Smooth muscle cell of the brain vasculature (primary cell): ENCODE results near the gene POLR2J2.
"Not testable (repeated sequence)": the region's sequence is repeated elsewhere in the genome, so short reads cannot be mapped to it uniquely, and the experiment has no call there.

Experiments used
- DNase-seq: peaks from one replicate; pipeline ENCODE4 v3.0.0-alpha.2; 2012; ENCODE audit warnings: low read depth, low spot score

Gene POLR2J2

DNA sequence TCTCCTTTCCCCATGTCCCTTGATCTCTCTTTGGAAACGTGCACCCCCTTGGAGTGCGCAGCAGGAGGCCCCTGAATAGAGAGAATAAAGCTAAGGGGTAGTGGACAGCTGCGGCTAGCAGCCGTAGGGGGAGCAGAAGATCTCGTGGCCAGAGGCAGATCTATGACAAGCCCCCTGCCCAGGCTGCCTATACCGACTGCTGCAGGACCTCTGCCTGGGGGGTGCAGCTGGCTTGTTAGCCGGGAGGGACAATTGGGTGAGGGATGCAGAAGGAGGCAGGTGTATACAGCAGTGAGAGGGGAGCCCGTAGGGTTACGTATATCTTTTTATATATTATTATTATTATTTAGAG, 469 bp upstream of the POLR2J2 start:
- DNase-seq, result not testable (repeated sequence)

DNA sequence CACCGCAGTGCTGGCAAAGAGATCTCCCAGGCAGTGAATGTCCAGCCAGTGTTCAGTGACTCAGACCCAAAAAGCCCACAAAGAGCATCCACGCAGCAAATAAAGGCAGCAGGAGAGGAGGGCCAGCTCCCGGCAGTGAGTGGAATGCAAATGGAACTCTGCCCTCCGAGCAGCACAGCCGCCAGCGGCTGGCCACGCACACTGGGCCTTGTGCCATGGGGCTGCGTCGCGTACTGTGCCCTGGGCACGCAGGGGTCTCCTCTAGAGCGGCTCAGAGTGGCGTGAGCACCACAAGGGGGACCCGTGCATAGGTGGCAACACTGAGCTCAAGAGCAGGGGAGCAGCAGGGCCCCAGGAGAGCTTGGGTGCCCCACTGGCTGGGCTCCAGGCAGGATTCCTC, 3.9 kb downstream of the POLR2J2 start:
- DNase-seq, result not testable (repeated sequence)

DNA sequence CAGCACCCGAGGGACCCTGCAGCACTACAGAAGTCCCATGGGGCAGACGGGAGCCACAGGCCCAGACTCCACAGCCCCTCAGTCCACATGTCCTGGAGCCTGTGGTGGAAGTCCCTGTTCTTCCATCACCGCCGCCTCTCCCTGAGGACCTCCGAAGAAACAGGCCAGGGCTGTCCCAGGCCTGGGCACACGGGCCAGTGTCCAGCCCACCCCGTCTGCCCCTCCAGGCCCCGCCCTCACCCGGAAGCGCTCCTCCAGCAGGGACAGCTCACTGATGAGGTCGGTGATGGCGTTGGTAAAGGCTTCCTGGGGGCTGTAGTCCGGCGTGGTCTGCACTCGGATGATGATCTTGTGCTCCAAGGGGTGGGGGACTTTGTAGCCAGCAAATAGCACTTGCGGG, 4.6 kb downstream of the POLR2J2 start:
- DNase-seq, result not testable (repeated sequence)

DNA sequence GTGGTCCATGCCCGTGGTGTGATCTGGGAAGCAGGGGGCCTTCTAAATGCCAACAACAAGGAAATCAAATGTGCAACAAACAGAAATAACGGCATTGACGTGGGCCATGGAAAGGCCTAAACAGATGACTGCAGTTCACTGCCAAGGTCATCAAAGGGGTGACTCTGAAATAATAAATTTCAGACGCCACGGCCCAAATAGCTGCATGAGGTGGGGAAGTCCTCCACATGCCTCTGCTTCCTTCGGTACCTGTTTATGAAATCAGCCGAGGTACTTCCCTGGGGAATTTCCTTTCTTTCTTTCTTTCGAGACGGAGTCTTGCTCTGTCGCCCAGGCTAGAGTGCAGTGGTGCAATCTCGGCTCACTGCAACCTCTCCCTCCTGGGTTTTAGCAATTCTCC, 6.7 kb downstream of the POLR2J2 start:
- DNase-seq, result not testable (repeated sequence)

DNA sequence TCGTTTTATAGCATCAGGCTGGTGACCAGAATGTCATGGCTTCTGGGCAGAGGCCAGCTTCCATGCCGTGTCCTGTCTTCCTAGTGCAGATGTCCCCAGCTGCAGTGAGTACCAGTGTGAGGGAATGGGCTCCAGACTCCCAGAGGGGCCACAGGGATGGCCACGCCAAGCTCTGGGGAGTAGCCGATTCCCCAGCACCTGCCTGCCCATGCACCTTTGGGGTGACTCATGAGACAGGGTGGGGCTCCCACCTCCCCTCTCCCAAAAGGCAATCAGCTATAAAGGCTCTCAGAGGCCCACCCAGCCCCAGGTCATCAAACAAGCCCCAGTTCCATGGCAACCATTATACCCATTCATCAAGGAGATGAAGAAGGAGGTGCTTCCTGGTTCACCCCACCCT, 21.5 kb downstream of the POLR2J2 start, which contains the start of gene SPDYE2B:
TSS of gene SPDYE2B (plus strand) at position 396 of the 400 bp plus-strand sequence. CDS start 2,030 bp downstream, outside the sequence.
- not testable (repeated sequence) for DNase-seq

DNA sequence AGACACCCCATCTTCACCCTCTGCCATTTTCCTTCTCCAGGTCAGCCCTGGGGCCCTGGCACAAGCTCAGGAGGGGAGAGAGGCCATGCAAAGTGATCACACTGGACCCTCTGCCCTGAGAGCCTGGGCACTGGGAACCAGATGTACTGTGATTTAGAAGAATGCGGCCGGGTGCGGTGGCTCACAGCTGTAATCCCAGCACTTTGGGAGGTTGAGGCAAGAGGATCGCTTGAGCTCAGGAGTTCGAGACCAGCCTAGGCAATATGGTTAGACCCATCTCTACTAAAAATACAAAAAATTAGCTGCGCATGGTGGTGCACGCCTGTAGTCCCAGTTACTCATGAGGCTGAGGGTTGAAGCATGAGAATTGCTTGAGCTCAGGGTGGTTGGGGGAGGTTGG, 23.6 kb downstream of the POLR2J2 start:
- not testable (repeated sequence) for DNase-seq

DNA sequence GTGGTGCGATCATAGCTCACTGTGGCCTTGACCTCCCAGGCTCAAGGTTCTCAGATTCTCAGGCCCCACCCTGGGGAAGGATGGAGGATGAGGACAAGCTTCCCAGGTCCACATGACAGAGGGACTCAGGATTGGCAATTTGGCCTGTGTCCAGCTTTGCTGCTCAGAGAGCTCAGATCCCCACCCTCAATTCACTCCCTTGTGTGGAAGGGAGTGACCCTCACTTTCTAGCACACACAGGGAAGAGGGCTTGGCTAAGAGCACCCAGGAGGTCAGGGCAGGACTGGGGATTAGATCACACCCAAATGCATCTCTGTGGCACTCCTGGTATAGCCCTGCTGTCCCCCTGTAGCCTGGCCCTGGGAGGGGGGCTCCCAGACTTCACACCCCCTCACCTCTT, 28.1 kb downstream of the POLR2J2 start:
- not testable (repeated sequence) for DNase-seq

DNA sequence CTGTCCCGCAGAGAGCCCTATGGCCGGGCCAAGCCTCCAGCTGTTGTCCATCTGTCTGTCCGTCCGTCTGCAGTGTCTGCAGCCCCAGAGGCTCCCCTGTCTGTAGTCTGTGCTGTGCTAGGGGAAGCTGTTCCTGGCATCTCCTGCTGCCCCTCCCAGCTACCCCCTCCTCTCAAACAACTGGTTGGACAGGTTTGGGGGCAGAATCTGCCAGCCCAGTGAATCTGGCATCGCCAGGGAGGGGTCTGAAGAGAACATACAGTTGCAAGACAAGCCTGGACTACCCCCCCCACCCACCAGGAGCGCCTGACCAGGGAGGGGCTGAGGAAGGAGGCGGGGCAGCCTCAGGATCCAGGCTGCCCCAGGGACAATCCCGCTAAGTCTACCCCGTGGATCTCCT, 28.8 kb downstream of the POLR2J2 start, which contains the start of gene UPK3BL1:
TSS of gene UPK3BL1 (minus strand) at position 101 of the 400 bp plus-strand sequence. CDS start at position 51, 50 bp downstream.
- not testable (repeated sequence) for DNase-seq

DNA sequence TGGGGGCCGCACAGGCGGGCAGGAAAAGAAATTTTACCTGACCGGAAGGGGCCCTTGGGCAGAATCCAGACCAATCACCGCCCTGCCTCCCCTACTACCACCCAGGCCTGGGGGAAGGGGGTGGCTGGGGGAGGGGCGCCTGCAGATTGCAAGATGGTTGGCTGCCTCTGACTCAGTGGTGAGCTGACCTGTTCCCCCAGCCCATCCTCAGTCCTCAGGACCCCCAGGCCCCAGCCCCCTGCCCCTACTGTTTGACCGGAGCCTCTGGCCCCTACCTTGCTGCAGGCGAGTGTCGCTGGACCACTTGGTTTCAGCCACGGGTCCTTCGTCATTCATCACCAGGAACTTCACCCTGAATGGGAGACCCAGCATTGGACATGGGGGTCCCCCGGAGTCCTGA, 32.6 kb downstream of the POLR2J2 start:
- not testable (repeated sequence) for DNase-seq

DNA sequence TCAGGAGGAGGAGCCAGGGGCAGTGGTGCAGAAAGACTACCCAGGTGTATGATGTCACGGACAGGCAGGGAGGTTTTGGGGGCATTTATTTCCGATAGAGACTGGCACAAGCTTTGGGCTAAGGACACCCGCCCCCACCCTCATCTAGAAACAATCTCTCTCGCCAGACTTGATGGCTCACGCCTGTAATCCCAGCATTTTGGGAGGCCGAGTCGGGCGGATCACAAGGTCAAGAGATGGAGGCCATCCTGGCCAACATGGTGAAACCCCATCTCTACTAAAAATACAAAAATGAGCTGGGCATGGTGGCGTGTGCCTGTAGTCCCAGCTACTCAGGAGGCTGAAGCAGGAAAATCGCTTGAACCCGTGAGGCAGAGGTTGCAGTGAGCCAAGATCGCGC, 34.5 kb downstream of the POLR2J2 start:
- DNase-seq, result not testable (repeated sequence)

DNA sequence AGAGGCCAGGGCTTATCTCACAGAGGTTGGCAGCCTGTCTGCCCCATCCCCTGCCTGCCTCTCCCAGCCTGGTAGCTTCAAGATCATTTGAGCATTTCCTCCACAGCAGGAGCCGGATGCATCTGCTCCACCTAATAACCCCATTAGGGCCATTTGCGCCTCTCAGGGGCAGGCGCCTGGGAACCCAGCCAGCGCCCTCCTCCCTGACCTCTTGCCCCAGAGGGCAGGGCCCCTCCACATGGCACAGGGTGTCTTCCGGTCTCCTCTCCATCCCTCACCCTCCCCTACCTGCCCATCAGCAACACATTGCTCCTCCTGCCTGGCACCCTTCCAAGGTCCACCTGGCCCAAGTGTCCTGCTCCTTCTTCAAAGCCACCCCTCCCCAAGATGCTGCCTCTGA, 36.1 kb downstream of the POLR2J2 start:
- DNase-seq, result not testable (repeated sequence)

DNA sequence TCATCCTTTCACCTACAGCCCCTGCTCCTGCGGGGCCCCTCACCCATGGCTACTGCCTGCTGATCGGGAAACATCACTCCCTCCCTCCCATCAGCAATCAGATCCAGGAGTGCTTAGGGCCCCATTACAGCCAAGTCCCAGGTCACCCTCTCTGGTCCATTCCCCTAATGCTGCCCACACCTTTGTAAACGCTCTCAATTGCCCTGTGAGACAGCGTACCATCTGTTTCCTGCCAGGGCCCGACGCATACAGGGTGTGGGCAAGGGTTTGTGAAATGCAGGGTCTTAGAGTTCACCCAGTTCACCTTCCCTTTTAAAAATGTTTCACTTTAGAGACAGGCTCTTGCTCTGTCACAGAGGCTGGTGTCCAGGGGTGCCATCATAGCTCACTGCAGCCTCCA, 37.2 kb downstream of the POLR2J2 start:
- not testable (repeated sequence) for DNase-seq

DNA sequence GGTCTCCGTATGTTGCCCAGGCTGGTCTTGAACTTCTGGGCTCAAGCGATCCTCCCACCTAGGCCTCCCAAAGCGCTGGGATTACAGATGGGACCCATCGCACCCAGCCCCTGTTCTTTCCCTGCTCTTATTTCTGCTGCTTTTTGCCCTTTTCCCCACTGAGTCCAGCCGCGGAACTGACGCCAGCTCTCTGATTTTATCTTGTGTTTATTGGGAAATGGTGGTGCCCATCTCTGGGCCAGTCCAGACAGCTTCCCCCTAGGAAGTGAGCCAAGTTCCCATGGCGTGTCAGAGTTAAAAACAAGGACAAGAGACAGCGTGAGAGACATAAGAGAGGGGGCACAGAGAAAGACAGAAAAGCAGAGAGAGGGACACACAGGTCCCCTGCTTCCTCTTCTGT, 40.8 kb downstream of the POLR2J2 start:
- not testable (repeated sequence) for DNase-seq

DNA sequence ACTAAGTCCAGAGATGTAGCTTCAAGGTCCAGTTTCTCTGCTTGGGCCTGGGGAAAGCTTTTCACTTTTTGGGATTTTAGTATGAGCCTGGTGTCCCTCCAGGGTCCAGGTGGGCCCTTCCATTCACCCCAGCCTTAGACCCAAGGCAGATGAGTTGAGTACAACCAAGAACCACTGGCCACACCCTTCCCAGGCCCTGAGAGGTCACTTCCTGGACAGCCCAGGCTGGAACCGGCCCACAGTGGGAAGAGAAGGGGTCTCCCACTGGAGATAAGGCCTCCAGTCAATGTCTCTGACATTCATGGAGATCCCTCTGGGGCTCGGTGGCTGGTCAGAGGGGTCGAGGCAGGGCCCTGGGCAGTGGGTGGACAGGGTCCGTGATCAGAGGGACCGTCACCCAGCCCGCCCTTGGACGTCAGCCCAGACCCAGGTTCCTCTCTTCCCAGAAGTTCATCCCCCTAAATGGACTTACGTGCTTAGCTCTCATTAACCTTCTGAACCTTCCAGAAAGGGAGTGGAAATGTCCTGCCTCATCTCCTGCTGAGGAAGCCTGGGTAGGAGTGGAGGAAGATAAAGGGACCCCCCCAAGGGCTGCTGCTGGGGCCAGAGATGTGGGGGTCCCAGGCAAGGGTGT, 44.1 kb downstream of the POLR2J2 start:
- DNase-seq, result not testable (repeated sequence)

DNA sequence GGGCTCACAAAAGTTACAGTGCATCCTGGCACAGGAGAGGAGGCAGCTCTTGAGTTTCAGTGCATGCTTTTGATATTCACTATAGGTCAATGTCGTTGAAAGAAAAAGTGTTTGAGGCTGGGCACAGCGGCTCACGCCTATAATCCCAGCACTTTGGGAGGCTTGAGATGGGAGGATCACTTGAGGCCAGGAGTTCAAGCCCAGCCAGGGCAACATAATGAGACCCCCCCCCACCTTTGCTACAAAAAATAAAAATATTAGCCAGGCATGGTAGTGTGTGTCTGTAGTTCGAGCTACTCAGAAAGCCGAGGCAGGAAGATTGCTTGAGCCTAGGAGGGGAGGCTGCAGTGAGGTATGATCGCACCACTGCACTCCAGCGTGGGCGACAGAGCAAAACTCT, 53.3 kb downstream of the POLR2J2 start:
- not testable (repeated sequence) for DNase-seq

DNA sequence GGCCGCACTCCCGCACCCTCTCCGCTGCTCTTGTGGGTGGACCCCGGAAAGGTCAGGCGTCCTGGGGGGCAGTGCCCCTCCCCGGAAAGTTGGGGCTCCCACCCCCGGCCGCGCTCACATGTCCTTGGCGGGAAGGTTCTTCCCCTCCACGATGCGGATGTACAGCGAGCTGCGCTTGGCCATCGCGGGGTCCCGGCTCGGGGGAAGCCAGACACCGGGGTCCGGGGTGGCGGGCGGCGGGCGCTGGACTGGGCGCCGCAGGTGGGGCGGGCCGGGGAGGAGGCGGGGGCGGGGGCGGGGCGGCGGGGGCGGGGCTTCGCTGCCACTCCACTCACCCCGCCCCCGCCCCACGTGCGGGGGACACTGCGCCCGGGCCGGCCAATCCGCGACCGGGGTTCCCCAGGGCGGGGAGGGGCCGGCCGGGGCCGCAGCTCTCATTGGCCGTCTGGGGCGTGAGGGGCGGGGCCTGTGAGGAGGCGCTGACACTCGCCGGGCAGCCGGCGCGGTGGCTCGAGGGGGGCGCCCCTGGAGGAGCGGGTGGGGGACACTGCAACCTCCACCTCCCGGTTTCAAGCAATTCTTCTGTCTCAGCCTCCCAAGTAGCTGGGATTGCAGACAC, 54.8 kb downstream of the POLR2J2 start, which contains the start of gene RASA4:
TSS of gene RASA4 (minus strand) at position 250 of the 619 bp plus-strand sequence. CDS start at position 183, 67 bp downstream.
- not testable (repeated sequence) for DNase-seq
